Ramos (cell line): ENCODE data around the gene CCL22.
"Not testable (repeated sequence)": the region's sequence is repeated elsewhere in the genome, so short reads cannot be mapped to it uniquely, and the experiment has no call there.

ENCODE experiments used
- in situ Hi-C: fragments of 300-500 bp; cut with MboI; formaldehyde crosslinking; loops from one replicate; pipeline ENCODE4 v1.14.3; 2022; ENCODE audit warnings: low sequenced_read_pairs; ENCODE audit not compliant: unreplicated experiment

Gene CCL22

DNA sequence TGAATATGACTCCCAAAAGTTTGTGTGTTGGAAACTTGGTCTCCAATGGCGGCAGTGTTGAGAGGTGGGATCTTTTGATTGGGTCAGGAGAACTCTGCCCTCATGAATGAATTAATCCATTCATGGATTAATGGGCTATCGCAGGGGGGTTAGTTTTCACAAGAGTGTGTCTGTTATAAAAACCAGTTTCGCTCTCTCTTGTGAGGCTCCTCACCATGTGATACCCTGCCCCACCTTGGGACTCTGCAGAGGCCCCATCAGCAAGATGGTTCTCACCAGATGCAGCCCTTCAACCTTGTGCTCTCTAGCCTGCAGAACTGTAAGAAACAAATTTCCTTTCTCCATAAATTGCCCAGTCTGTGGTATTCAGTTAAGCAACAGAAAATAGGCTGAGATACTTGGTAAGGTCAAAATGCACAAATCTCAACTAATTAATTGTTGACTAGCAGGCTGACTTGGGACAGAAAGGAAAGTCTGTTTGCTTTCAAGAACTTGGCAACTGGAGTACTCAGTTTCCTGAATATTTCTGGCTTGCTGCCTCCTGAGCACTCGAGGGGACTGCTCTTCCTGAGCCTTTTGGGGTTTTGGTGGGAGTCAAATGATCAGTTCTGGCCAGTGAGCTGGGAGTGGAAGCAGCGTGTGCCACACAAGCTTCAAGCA is 32.2 kb downstream of the CCL22 start:
- in situ Hi-C loops = no loop called here

DNA sequence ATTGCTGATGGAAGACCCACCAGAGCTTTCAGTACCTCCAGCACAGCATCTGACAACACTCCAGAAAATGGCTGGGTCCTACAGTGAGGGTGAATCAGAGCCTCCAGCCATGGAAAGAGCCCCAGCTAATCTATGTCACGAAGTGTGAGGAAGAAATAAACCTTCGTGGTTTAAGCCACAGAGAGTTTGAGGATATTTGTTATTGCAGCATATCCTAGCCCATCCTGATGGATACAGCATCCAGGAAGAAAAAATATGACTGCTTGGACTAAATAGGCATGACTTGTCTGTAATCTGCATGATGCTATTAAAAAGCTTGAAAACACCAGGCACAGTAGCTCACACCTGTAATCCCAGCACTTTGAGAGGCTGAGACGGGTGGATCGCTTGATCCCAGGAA is 32.7 kb downstream of the CCL22 start:
- in situ Hi-C loops = no loop called here

DNA sequence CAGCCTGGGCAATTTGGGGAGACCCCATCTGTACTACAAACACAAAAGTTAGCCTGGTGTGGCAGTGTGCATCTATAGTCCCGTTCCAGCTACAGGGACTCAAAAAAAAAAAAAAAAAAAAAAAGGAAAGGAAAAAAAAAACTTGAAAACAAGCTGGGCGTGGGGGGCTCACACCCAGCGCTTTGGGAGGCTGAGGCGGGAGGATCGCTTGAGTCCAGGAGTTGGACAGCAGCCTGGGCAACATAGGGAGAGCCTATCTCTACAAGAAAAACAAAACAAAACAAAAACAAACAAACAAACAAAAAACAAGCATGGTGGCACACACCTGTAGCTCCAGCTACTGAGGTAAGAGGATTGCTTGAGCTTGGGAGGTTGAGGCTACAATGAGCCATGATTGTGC is 33.1 kb downstream of the CCL22 start:
- in situ Hi-C loops = no loop called here

DNA sequence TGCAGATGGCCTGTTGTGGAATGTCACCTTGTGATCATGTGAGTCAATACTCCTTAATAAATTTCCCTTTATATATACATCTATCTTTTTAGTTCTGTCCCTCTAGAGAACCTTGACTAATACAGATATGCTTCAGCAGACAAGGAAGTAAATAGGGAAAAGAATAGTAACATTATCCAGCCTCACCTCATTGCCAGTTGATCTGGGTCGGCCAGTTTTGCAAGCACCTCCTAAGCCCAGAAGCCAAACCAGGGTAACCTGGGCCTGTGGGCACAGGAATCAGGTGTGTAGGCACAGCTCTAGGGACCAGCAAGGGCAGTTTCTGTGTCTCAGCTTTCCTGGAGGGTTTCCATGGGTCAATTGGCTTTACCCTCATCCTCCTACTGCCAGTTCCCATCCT is 34.1 kb downstream of the CCL22 start:
- in situ Hi-C loops = no loop called here

DNA sequence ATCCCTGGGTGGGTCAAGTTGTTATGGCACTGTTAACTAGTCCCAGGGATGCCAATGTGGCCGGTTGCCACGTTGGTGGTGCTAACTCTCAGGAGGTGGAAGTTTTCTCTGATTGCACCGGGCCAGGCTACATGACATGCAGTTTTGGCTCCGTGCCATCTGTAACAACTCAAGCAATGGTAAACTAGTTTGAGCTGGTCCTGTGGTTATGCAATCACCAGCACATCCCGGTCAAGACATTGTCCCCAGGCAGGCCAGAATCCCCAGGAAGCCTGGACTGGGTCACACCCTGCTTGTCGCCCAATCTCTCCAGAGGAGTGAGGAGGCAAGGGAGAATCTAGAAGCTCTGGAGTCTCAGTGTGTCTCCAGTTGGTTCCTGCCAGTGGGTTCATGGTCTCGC is 35.9 kb downstream of the CCL22 start:
- in situ Hi-C loops = no loop called here

DNA sequence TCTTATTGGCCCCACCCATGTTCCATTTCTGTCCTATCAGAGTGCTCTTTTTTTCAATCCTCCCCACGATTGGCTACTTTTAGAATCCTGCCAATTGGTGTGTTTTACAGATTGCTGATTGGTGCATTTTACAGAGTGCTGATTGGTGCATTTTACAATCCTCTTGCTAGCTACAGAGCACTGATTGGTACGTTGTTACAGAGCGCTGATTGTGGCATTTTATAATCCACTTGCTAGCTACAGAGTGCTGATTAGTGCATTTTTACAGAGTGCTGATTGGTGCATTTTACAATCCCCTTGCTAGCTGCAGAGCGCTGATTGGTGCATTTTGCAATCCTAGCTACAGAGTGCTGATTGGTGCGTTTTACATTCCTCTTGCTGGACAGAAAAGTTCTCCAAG is 36.4 kb downstream of the CCL22 start:
- in situ Hi-C loops = no loop called here

DNA sequence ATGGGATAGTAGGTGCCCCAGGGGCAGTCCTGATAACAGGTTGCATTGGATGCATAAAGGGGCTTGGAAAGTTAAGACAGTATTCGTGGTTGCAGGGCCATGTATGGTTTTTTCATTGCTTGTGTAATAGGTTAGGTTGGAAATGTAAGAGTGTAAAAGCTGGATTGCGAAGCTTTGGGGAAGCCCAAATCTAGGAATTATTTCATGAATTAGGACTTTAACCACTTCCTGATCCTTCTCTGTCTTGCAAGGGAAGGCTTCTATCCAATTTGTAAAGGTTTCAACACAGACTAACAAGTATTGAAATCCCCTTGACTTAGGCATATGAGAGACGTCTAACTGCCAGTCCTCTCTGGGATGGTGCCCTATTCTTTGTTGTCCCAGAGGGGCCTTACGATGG is 38.2 kb downstream of the CCL22 start:
- in situ Hi-C loops = no loop called here

DNA sequence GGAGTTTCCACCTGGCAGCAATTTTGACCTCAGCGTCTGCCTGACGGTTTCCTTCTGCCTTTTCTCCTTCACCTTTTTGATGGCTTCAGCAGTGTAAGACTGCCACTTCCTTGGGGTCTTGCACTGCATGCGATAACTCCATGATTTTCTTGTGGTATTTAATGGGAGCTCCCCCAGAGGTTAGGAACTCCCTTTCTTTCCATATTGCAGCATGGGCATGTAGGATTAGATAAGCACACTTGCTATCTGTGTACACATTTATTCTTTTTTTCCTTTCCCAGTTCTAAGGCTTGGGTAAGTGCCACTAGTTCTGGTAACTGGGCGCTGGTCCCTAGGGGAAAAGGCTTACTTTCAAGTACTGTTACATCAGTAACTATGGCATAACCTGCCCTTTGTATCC is 38.9 kb downstream of the CCL22 start:
- in situ Hi-C loops = not testable (repeated sequence)

DNA sequence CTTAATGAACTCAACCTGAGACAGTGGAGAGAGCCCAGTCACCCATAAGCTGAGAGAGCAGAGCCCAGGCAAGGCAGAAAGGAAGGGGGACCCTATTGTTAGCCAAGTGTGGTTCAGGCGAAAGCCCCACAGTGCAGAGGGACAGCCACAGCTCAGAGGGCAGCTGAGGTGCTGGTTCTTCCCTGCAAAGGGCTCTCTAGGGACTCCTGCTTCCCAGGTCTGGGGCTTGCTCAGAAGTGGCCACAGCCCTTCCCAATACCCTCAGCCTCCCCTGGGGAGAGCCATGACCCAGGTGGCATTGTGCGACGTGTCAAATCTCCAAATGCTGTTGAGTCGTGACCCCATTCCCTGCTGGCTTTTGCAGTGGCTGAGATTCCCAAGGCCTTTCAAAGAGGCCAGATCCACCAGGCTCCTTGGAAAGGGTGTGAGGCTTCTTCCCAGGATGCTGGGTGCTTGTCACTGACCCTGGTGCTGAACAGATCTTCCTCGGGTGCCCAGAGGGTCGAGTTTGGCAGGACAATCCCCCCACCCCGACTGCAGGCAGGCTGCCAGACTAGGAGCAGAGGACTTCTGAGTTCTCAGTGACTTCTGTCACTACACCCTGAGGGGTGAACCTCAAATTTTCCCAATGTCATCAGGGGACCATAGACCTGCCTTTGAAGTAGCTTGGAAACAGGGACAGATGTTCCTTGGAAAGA is 43.5 kb downstream of the CCL22 start:
- in situ Hi-C loops = no loop called here

DNA sequence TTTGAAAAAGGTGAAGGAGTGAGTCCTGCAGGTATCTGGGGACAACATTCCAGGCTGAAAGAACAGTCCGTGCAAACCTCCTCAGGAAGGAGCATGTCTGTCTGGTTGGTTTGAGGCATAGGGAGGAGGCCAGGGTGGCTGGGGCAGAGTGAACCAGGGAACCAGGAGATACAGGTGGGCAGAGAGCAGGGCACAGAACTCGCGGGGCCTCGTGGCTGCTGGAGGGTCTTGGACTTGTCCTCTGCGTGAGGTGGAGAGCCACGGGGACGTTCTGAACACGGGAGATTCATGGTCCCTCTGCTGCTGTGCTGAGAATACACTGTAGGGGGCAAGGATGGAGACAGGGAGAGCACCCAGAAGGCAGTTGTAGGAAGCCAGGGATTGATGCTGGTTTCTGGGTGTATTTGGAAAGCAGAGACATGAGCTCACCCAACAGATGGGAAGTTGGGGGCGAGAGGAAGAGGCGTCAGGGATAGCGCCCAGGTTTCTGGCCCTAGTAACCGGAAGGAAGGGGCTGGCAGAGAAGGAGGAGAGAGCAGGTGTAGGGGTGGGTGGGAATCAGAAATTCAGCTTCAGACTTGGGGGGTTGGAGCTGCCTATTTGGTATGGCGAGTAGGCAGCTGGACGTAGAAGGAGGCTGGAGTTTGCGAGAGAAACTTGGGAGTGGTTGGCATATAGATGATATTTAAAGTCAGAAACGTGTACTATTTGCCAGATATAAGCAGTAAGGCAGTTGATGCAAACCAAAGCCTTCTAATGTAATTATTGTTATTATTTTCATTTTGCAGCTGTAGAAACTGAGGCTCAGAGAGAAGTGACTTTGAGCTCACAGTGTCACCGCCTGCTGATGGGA is 45.6 kb downstream of the CCL22 start, which contains the start of gene CCL17:
Gene CCL17, plus strand, starts transcription at position 803 of the 853 bp plus-strand sequence. CDS start 9,166 bp downstream, outside the sequence.
- in situ Hi-C loops = no loop called here

DNA sequence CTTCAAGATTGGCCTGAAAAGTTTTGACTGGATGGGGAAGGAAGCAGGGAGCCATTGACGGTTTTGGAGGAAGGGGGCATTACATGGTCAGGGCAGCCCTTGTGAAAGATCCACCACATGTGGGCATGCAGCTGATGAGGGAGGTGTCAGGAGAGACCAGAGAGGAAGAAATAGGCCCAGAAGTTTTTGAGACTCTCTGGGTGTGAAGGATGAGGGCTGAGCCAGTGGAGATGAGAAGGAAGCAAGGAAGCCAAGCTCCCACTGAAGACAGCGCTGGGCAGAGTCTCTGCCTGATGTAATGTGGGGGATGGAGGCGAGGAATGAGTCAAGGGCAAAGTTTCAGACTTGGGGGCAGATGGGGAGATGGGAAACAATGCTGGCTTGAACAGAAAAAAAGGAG is 46.5 kb downstream of the CCL22 start:
- in situ Hi-C loops = no loop called here

DNA sequence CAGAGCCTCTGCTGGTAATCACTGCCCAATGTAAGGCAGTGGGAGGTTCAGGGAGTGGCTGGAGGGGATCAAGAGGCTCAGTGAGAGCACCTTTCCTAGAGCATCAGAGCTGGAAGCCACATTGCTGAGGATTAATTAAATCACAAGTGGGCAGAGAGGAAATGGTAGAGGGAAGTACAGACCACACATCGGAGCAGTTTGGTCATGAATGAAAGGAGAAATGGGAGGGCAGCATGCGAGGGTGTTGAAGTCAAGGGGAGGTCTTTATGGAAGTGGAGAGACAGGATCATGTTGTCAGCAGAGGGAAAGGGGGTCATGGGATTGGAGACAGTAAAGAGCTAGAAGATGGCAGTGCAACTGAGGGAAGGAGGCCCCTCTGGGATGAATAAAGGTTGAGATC is 48.3 kb downstream of the CCL22 start:
- in situ Hi-C loops = no loop called here

DNA sequence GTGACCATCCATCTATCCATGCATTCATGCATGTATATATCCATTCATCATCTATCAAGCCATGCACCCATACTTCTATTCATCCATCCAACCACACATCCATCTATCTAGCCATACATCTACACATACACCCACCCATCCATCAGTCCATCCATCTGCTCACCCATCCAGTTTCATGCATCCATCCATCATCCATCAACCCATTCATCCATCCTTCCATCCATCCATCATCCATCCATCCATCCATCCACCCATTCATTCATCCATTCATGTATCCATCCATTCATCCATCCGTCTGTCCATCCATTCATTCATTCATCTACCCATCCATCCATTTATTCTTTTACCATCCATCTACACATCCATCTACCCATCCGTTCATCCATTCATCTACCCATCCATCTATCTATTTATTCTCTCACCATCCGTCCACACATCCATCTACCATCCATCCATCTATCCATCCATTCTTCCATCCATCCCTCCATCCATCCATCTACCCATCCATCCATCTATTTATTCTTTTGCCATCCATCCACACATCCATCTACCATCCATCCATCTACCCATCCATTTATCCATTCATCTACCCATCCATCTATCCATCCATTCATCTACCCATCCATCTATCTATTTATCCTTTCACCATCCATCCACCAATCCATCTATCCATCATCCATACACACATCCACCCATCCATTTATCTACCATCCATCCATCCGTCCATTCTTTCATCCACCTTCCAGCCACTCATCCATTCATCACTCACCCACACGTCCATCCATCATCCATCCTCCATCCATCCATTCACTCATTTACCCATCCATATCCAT is 49.2 kb downstream of the CCL22 start:
- in situ Hi-C loops = no loop called here

DNA sequence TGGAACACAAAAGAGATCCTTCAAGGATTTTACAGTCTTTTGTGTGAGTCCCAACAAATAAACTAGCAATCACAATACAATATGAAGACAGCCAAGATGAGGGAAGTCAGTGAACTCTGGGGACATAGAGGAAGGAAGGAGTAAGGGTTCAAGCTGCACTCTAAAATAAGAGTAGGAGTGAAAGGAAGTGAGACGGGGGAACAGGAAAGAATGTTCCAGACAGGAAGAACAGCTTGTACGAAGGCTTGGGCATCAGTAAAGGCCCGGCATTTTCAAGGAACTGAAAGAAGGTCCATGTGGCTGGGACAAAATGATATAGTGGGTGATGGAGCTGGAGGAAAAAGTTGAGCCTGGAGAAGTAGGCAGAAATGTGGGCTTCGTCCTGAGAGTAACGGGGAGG is 50.5 kb downstream of the CCL22 start:
- in situ Hi-C loops = no loop called here

DNA sequence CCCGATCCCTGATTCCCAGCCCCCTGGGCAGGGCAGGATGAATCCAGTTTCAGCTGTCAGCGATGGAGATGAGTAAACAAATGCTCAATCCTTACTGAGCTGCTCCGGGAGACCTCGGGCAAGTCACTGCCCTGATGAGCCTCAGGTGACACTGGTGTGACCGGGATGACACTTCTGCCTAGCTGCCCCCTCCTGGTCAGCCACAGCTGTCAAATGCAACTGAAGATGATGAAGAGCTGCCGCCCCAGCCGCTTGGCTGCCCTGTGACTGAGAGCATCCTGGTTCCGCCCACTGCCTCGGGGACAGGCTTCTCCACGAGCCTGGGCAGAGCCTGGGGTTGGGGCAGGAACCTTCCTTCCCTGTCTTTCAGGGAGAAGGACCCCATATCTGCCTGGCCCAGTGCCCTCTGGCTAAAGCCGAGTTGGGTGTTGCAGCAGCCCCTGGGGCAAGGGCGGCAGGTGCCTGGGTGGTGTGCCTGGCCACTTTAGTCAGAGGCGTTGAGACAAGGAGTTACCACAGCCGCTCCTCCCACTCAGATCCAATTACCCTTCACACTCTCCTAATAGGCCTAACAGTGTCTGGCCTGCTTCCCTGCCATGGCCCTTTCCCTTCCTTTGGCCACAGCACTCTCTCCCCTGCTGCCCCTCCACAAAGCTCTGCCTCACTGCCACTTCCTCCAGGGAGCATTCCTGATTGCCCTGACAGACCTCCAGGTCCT is 51.4 kb downstream of the CCL22 start:
- in situ Hi-C loops = no loop called here

DNA sequence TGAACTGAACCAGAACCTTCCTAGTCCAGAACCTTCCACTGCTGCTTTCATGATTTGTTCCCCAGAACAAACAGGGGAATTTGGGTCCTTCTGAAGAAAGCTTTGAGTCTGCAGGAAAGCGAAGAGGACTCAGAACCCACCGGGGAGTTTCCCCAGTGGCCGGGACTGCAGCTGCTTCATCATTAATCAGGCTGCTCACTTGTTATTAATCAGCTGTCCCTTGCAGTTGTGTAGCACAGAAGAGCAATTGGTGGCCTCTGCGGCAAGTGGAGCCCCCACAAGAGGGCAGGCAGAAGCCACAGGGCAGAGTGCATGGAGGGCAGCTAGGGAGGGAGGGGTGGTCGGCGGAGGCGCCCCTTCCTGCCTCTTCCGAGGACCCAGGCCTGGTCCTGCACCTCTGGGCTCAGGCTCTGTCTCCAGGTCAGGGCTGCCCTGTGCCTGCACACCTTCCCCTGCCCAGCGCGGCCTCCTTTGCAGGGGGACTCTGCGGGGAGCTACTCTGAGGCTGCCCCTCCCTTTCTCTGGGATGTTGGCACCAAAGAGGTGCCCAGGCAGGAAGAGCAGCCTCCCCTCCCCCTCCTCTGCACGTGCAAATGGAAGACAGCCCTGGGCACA is 52.9 kb downstream of the CCL22 start:
- in situ Hi-C loops = no loop called here

DNA sequence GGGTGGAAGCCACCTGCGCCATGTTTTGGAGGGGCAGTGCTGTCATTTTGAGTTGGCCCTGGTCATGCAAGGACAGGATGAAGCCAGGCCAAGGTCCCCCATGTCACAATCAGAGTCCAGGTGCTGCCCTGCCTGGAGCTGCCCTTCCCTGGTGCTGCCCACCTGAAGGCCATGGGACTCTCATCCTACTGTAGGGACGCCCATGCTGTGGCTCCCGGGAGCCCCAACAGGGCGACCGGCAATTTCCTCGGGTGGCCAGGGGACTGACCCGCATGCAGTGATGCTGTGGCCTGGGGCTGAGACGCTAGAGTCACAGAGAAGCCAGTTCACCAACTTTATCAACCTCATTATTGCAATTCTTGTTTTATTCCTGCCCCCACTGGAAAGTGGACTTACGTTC is 54.0 kb downstream of the CCL22 start:
- in situ Hi-C loops = no loop called here

DNA sequence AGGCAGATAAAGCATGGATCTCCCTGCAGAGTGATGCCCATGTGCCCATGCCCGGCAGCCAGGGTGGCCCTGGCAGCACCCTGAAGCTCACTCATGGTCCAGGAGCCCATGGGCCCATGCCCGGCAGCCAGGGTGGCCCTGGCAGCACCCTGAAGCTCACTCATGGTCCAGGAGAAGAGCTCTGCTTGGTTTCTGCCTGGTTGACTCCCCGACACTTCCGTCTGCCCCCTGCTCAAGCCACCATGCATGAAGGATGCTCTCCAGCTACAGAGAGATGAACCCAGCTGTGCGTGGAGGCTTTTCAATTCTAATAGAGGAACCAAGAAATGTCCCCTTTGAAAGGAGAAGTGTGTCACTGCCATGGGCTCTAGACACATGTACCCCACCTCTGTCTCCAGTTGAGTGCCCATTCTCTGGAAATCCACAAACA is 54.7 kb downstream of the CCL22 start:
- in situ Hi-C loops = no loop called here

DNA sequence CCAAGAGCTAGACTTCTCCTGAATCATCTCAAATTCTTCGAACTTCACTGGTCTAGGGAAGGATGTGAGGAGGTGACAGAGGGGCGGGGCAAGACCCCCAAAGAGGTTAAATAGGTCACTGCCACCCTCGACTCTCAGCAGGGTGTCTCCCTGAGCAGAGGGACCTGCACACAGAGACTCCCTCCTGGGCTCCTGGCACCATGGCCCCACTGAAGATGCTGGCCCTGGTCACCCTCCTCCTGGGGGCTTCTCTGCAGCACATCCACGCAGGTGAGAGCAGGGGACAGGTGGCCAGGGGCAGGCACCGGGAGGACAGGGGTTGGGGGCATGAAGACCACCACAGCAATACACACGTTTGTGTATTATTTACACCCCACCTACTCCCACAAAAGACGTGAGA is 55.1 kb downstream of the CCL22 start:
- in situ Hi-C loops = no loop called here
